GM21529 (cell line): ENCODE results near the gene CALY.
"Not testable (repeated sequence)": the region's sequence is repeated elsewhere in the genome, so short reads cannot be mapped to it uniquely, and the experiment has no call there.

Experiments used
- ATAC-seq: cut with Tn5 transposase; IDR thresholded peaks from one replicate; pipeline ENCODE4 v1.9.1; 2021; ENCODE audit not compliant: unreplicated experiment

The CALY gene

GRCh38 chr10:133329491-133330202, 7.0 kb downstream of the CALY start:
- ATAC-seq = peak; percentile 91

- no peak for ATAC-seq
Observed at GRCh38 chr10:133328358-133329343, 8.0 kb downstream of the CALY start.

GRCh38 chr10:133327651-133328357, 8.9 kb downstream of the CALY start:
- no peak for ATAC-seq

GRCh38 chr10:133326745-133327650, 9.7 kb downstream of the CALY start:
- no peak for ATAC-seq

- no peak for ATAC-seq
Observed at GRCh38 chr10:133326223-133326551, 10.5 kb downstream of the CALY start.

- no peak for ATAC-seq
Observed at GRCh38 chr10:133325440-133326222, 11.1 kb downstream of the CALY start.

- no peak for ATAC-seq
Observed at GRCh38 chr10:133324857-133325260, 11.8 kb downstream of the CALY start.

- ATAC-seq = peak; percentile 64
Observed at GRCh38 chr10:133324198-133324792, 12.4 kb downstream of the CALY start.

GRCh38 chr10:133322064-133322709, 14.5 kb downstream of the CALY start:
- ATAC-seq = not testable (repeated sequence)

- ATAC-seq = not testable (repeated sequence)
Observed at GRCh38 chr10:133320852-133321422, 15.8 kb downstream of the CALY start.

GRCh38 chr10:133318494-133319127, 18.1 kb downstream of the CALY start:
- peak; percentile 79 for ATAC-seq

- no peak for ATAC-seq
Observed at GRCh38 chr10:133316732-133317131, 20.0 kb downstream of the CALY start.

- no peak for ATAC-seq
Observed at GRCh38 chr10:133316266-133316665, 20.4 kb downstream of the CALY start.

- ATAC-seq = no peak
Observed at GRCh38 chr10:133315847-133316246, 20.8 kb downstream of the CALY start.

GRCh38 chr10:133314911-133315310, 21.8 kb downstream of the CALY start:
- ATAC-seq = no peak

GRCh38 chr10:133313192-133313591, 23.5 kb downstream of the CALY start:
- ATAC-seq = no peak

GRCh38 chr10:133312769-133313145, 23.9 kb downstream of the CALY start:
- no peak for ATAC-seq
